Adrenal gland (tissue), 12 donors: ENCODE data around the gene LEF1. TPM values are rescaled to one million over a fixed set of nuclear protein-coding genes. Genes with fewer than 3 reads are reported as not detected.

Source experiments
- DNase-seq, 7 donors: peaks; one replicate each; pipeline ENCODE4 v3.0.0-alpha.2; 2019 to 2020
- H3K27ac ChIP-seq, 5 donors: fragments of 200-600 bp; sonication (generic) in 4 of 5; 1 replicate in 3 of 5; 2 replicates in 2 of 5; pipeline versions ENCODE4 v1.5.1 to v1.8.0; 2016 to 2020; ENCODE audit warnings: mild to moderate bottlenecking in 1 of 5
- H3K27me3 ChIP-seq: fragments of 200-600 bp; 2 replicates; pipeline ENCODE4 v1.8.0; 2021
- H3K36me3 ChIP-seq, 2 donors: fragments of 200-600 bp; replicated peaks in 1 of 2; 1 replicate in 1 of 2; 2 replicates in 1 of 2; pipeline versions ENCODE4 v1.5.1 to v1.8.0; 2018 to 2022
- H3K4me1 ChIP-seq, 2 donors: fragments of 200-600 bp; replicated peaks in 1 of 2; 1 replicate in 1 of 2; 2 replicates in 1 of 2; pipeline versions ENCODE4 v1.5.1 to v1.8.0; 2018 to 2021
- H3K4me3 ChIP-seq, 4 donors: fragments of 200-600 bp; sonication (generic) in 3 of 4; one replicate each; pipeline ENCODE4 v1.5.1; 2016 to 2018
- H3K9me3 ChIP-seq, 3 donors: fragments of 200-600 bp; sonication (generic) in 1 of 3; replicated peaks in 1 of 3; 1 replicate in 2 of 3; 2 replicates in 1 of 3; pipeline versions ENCODE4 v1.5.1 to v1.8.0; 2016 to 2021
- POLR2A ChIP-seq, 2 donors: fragments of 450-650 bp; IDR thresholded peaks; one replicate each; pipeline ENCODE4 v1.6.1; 2017; ENCODE audit warnings: antibody characterized with exemption in 2 of 2, mild to moderate bottlenecking in 2 of 2, moderate library complexity in 1 of 2
- WGBS, 4 donors: extraction: QIAGEN DNeasy Blood & Tissue Kit in 2 of 4; methylation state at CpG; one replicate each; pipeline versions ENCODE4 v1.1.5 to v1.1.7; 2013 to 2017; 5-methylcytosine and 5-hydroxymethylcytosine counted together
- intact Hi-C, 2 donors: fragments of 100-400 bp; cut with DNase I; formaldehyde crosslinking; loops; one replicate each; pipeline versions ENCODE4 v1.14.1 to v1.15.0; 2022 to 2023
- polyA plus RNA-seq, 3 donors: library from polyadenylated mRNA; stranded (reverse); fragments of 200-250 nt in 2 of 3; fragments of 350-450 nt in 1 of 3; fragmentation: Illumina TruSeq in 1 of 3; extraction: RNeasy Lipid Tissue Mini Kit (QIAGEN cat#74804) in 1 of 3; gene quantifications; one replicate each; pipeline ENCODE4 v1.2.3, GENCODE V29; 2013 to 2014
- total RNA-seq, 9 donors: library from RNA; depleted of rRNA in 4 of 9; stranded (reverse); fragments of >200 nt in 4 of 9; fragments of 120-200 nt in 1 of 9; fragmentation: NEBNext Ultra II Directional in 1 of 9; extraction: Animal tissue kit (Norgen Biotek cat#: 25700) in 1 of 9; gene quantifications; one replicate each; pipeline versions ENCODE4 v1.1.0 to v1.2.4, GENCODE V29; 2013 to 2023
- TF ChIP-seq, protein P1 (sequence below), 6 experiments: fragments of 450-650 bp in 4 of 6; fragments of 200-600 bp in 2 of 6; sonication (generic) in 1 of 6; IDR thresholded peaks; 1 replicate in 5 of 6; 2 replicates in 1 of 6; pipeline versions ENCODE4 v1.5.1 to v1.8.0; 2016 to 2021; ENCODE audit warnings: antibody characterized with exemption in 6 of 6, mild to moderate bottlenecking in 2 of 6, moderate library complexity in 1 of 6
- donor health status: healthy with polysubstance abuse.
- donor health status: Bipolar disorder and iron deficiency.
- donor health status: DM: yes; HTN: yes; CAD: no.
- donor health status: DM: no; HTN: no; CAD: no.
- donor health status: DM: no; HTN: no; CAD: no.
- donor health status: DM: yes; HTN: yes; CAD: no.

The LEF1 gene
- total and polyA plus RNA-seq, 12 donors = 6.1 to 78.2 (median 41.5) TPM

GRCh38 chr4:108205859-108206258, 37.1 kb upstream of the LEF1 start:
- intact Hi-C loops = no loop called here
- Histone ChIP-seq H3K27me3 (no peaks in the 10 kb centered on the region), H3K9me3 (no peaks in the 10 kb centered on the region), H3K36me3 (no peaks in the 10 kb centered on the region), H3K4me1 (no peaks in the 10 kb centered on the region), H3K4me3 (no peak overlapping the region), H3K27ac (no peak overlapping the region)
- TF ChIP-seq POLR2A (IDR thresholded peaks at IDR 0.05) = no peak
- TF ChIP-seq, protein P1, sequence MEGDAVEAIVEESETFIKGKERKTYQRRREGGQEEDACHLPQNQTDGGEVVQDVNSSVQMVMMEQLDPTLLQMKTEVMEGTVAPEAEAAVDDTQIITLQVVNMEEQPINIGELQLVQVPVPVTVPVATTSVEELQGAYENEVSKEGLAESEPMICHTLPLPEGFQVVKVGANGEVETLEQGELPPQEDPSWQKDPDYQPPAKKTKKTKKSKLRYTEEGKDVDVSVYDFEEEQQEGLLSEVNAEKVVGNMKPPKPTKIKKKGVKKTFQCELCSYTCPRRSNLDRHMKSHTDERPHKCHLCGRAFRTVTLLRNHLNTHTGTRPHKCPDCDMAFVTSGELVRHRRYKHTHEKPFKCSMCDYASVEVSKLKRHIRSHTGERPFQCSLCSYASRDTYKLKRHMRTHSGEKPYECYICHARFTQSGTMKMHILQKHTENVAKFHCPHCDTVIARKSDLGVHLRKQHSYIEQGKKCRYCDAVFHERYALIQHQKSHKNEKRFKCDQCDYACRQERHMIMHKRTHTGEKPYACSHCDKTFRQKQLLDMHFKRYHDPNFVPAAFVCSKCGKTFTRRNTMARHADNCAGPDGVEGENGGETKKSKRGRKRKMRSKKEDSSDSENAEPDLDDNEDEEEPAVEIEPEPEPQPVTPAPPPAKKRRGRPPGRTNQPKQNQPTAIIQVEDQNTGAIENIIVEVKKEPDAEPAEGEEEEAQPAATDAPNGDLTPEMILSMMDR (IDR thresholded peaks at IDR 0.05) = no peak
- 91 to 100% (median 98%) methylated on average over 1 of the region's 1 CpG for WGBS, 4 donors
- no peak for DNase-seq

- H3K4me3 ChIP-seq = no peak overlapping the region
- no peak overlapping the region for H3K27ac ChIP-seq
- no peaks in the 10 kb centered on the region for H3K27me3 ChIP-seq
- DNase-seq = no peak
- WGBS, 4 donors = 77 to 96% (median 90%) methylated on average over 2 of the region's 2 CpGs
- TF ChIP-seq, protein P1 (IDR thresholded peaks at IDR 0.05) = no peak
- TF ChIP-seq POLR2A (IDR thresholded peaks at IDR 0.05) = no peak
- H3K9me3 ChIP-seq = no peaks in the 10 kb centered on the region
- intact Hi-C loops = no loop called here
- H3K36me3 ChIP-seq = no peaks in the 10 kb centered on the region
- H3K4me1 ChIP-seq = no peaks in the 10 kb centered on the region
Observed at GRCh38 chr4:108204518-108204917, 35.8 kb upstream of the LEF1 start.

DNA sequence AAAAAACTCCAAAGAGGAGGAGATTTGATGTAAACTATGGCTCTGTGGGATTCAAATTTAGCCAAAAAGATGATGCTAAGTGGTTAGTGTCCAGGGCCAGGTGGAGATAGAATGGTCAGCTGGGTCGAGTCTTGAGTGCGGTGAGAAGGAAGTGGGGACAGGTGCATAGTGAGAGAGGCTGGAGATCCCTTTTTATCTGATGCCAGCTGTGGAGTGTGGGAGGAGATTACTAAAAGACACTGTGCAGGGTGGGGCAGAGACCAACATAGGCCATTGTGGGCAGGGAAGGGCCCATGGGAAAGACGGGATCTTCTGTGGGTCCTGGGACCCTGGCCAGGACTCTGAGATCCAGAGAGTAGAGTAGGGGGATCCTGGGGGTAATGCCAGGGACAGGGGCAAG, 34.6 kb upstream of the LEF1 start:
- Histone ChIP-seq H3K4me3 (no peak overlapping the region), H3K9me3 (no peaks in the 10 kb centered on the region), H3K4me1 (no peaks in the 10 kb centered on the region), H3K27me3 (no peaks in the 10 kb centered on the region), H3K27ac (no peak overlapping the region), H3K36me3 (no peaks in the 10 kb centered on the region)
- intact Hi-C loops = no loop called here
- TF ChIP-seq, protein P1 (IDR thresholded peaks at IDR 0.05) = no peak
- TF ChIP-seq POLR2A (IDR thresholded peaks at IDR 0.05) = no peak
- 89 to 95% (median 91%) methylated on average over 3 of the region's 3 CpGs for WGBS, 4 donors
- DNase-seq = no peak

GRCh38 chr4:108201774-108202173, 33.0 kb upstream of the LEF1 start:
- DNase-seq = no peak
- Histone ChIP-seq H3K9me3 (no peaks in the 10 kb centered on the region), H3K4me3 (no peak overlapping the region), H3K27me3 (no peaks in the 10 kb centered on the region), H3K36me3 (no peaks in the 10 kb centered on the region), H3K27ac (no peak overlapping the region), H3K4me1 (no peaks in the 10 kb centered on the region)
- intact Hi-C loops = no loop called here
- TF ChIP-seq, protein P1 (IDR thresholded peaks at IDR 0.05) = no peak
- no peak for TF ChIP-seq POLR2A (IDR thresholded peaks at IDR 0.05)
- WGBS, 4 donors = 88 to 98% (median 92%) methylated on average over 2 of the region's 2 CpGs
